ENCODE measurements around the gene PHGDH. TPM values are rescaled to one million over a fixed set of nuclear protein-coding genes. Genes with fewer than 3 reads are reported as not detected.

The PHGDH gene
- total and polyA plus RNA-seq, 10 donors = 1.1 to 24.6 (median 5.5) TPM

DNA sequence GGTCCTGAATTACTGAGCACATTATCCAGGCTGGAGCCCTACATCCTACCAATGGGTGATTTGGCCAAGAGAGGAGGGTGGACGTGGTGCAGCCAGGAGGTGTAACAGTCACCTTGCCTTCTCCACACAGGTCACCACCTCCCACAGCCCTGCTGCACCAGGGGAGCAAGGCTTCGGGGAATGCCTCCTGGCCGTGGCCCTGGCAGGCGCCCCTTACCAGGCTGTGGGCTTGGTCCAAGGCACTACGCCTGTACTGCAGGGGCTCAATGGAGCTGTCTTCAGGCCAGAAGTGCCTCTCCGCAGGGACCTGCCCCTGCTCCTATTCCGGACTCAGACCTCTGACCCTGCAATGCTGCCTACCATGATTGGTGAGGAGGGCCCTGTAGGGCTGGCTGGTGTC, 30.9 kb downstream of the PHGDH start:
- 73 to 91% (median 84%) methylated on average over 5 to 7 of the region's 7 CpGs for WGBS, 5 donors
- no peak for TF ChIP-seq POLR2A (IDR thresholded peaks at IDR 0.05)
- TF ChIP-seq, protein P1, sequence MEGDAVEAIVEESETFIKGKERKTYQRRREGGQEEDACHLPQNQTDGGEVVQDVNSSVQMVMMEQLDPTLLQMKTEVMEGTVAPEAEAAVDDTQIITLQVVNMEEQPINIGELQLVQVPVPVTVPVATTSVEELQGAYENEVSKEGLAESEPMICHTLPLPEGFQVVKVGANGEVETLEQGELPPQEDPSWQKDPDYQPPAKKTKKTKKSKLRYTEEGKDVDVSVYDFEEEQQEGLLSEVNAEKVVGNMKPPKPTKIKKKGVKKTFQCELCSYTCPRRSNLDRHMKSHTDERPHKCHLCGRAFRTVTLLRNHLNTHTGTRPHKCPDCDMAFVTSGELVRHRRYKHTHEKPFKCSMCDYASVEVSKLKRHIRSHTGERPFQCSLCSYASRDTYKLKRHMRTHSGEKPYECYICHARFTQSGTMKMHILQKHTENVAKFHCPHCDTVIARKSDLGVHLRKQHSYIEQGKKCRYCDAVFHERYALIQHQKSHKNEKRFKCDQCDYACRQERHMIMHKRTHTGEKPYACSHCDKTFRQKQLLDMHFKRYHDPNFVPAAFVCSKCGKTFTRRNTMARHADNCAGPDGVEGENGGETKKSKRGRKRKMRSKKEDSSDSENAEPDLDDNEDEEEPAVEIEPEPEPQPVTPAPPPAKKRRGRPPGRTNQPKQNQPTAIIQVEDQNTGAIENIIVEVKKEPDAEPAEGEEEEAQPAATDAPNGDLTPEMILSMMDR (IDR thresholded peaks at IDR 0.05 in 8 of 11, conservative IDR thresholded peaks at IDR 0.05 in 3 of 11) = no peak
- TF ChIP-seq POLR2AphosphoS5 (IDR thresholded peaks at IDR 0.05) = no peak
- DNase-seq = no peak
- no peak overlapping the region for H3K4me3 ChIP-seq
- no peaks in the 10 kb centered on the region for H3K27me3 ChIP-seq (replicated peaks in 1 of 7)
- intact Hi-C loops (cut with DNase I; ENCODE audit: low total_unique reads) = no loop called here
- peaks cover 0 to 5% (median 2%) of the 10 kb centered on the region in 6 donors for H3K4me1 ChIP-seq
- H3K27ac ChIP-seq = no peak overlapping the region
- no peaks in the 10 kb centered on the region for H3K36me3 ChIP-seq
- no peaks in the 10 kb centered on the region for H3K9me3 ChIP-seq

DNA sequence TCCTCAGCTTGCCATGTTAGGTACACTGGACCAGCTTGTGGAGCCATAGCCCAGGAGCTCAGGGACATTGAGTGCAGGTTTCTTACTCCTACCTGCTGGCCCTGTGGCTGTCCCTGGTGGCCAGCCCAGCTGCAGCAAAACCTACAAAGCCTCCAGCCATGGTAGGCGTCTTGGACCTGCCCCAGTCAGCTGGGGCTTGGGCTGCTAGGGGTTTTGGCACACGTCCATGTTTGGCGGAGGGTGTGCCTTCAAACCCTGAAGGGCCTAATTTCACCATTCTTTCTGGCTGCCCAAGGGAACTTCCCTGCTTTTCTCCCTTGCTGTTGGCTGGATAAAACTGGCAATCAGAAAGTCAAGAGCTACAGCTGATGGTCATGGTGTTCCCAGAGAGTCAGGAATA, 31.6 kb downstream of the PHGDH start:
- no peaks in the 10 kb centered on the region for H3K27me3 ChIP-seq (replicated peaks in 1 of 7)
- no peak for DNase-seq
- peaks cover 0 to 4% (median 0%) of the 10 kb centered on the region in 6 donors for H3K4me1 ChIP-seq
- TF ChIP-seq POLR2AphosphoS5 (IDR thresholded peaks at IDR 0.05) (no peak), POLR2A (IDR thresholded peaks at IDR 0.05) (no peak)
- TF ChIP-seq, protein P1 (IDR thresholded peaks at IDR 0.05 in 8 of 11, conservative IDR thresholded peaks at IDR 0.05 in 3 of 11) = no peak
- no peaks in the 10 kb centered on the region for H3K9me3 ChIP-seq
- H3K4me3 ChIP-seq = no peak overlapping the region
- H3K27ac ChIP-seq = no peak overlapping the region
- intact Hi-C loops (cut with DNase I; ENCODE audit: low total_unique reads) = no loop called here
- 63 to 88% (median 80%) methylated on average over 2 to 3 of the region's 3 CpGs for WGBS, 5 donors
- no peaks in the 10 kb centered on the region for H3K36me3 ChIP-seq

DNA sequence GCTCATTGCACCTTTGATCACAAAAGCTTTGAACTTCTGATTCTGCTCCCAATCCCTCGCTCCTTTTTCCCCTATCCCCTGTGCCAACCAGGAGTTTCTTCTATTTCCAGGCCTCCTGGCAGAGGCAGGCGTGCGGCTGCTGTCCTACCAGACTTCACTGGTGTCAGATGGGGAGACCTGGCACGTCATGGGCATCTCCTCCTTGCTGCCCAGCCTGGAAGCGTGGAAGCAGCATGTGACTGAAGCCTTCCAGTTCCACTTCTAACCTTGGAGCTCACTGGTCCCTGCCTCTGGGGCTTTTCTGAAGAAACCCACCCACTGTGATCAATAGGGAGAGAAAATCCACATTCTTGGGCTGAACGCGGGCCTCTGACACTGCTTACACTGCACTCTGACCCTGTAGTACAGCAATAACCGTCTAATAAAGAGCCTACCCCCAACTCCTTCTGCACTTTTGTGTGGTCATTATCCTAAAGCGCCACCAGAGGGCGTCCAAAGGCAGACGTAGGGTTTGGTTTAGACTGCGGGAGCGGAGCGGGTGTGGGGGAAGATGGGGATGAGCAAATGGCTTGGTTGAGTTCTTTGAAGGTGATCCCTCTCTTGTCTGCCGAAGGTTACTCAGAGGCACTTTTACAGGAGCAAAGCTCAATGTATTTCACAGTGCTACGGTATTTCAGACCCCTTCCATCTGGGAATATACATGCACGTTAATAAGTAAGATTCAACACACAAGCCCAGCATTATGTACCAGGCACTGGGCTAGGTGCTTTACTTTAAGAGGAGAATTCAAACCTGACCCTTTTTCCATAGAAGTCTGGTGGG, 32.3 kb downstream of the PHGDH start:
- no peak for TF ChIP-seq POLR2AphosphoS5 (IDR thresholded peaks at IDR 0.05)
- TF ChIP-seq POLR2A (IDR thresholded peaks at IDR 0.05) = no peak
- TF ChIP-seq, protein P1 (IDR thresholded peaks at IDR 0.05 in 8 of 11, conservative IDR thresholded peaks at IDR 0.05 in 3 of 11) = peak in 10 of 11 experiments; percentile 31 to 82 (median 60)
- no peaks in the 10 kb centered on the region for H3K36me3 ChIP-seq
- no peak overlapping the region for H3K4me3 ChIP-seq
- intact Hi-C loops (cut with DNase I; ENCODE audit: low total_unique reads) = no loop called here
- no peaks in the 10 kb centered on the region for H3K27me3 ChIP-seq (replicated peaks in 1 of 7)
- H3K4me1 ChIP-seq = peaks cover 0 to 4% (median 0%) of the 10 kb centered on the region in 6 donors
- H3K9me3 ChIP-seq = no peaks in the 10 kb centered on the region
- H3K27ac ChIP-seq = no peak overlapping the region
- no peak for DNase-seq
- 39 to 46% (median 42%) methylated on average over 17 of the region's 17 CpGs for WGBS, 5 donors

DNA sequence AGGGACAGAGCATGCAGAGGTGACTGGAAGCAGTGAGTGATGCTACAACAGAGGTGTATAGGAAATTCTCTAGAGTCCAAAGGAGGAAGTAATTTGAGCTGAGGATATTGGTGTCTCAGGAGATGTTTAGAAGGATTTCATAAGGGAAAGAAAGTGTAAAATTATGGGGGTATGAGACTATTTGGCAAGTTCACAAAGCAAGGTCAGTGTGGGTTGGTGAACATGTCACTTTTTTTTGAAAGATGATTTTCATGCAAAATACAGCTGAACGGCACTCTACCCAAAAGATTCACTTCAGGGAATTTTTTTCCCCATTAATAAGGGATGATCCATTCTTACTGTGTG, 32.8 kb downstream of the PHGDH start:
- no peak for DNase-seq
- WGBS, 5 donors = 33 to 96% (median 83%) methylated on average over 1 of the region's 1 CpG
- no peak overlapping the region for H3K4me3 ChIP-seq
- no peaks in the 10 kb centered on the region for H3K36me3 ChIP-seq
- intact Hi-C loops (cut with DNase I; ENCODE audit: low total_unique reads) = no loop called here
- no peak overlapping the region for H3K27ac ChIP-seq
- peaks cover 0 to 4% (median 0%) of the 10 kb centered on the region in 6 donors for H3K4me1 ChIP-seq
- TF ChIP-seq POLR2A (IDR thresholded peaks at IDR 0.05) (no peak), POLR2AphosphoS5 (IDR thresholded peaks at IDR 0.05) (no peak)
- TF ChIP-seq, protein P1 (IDR thresholded peaks at IDR 0.05 in 8 of 11, conservative IDR thresholded peaks at IDR 0.05 in 3 of 11) = no peak
- no peaks in the 10 kb centered on the region for H3K27me3 ChIP-seq (replicated peaks in 1 of 7)
- no peaks in the 10 kb centered on the region for H3K9me3 ChIP-seq
